ENCODE measurements around the gene S100A8.

The S100A8 gene

DNA sequence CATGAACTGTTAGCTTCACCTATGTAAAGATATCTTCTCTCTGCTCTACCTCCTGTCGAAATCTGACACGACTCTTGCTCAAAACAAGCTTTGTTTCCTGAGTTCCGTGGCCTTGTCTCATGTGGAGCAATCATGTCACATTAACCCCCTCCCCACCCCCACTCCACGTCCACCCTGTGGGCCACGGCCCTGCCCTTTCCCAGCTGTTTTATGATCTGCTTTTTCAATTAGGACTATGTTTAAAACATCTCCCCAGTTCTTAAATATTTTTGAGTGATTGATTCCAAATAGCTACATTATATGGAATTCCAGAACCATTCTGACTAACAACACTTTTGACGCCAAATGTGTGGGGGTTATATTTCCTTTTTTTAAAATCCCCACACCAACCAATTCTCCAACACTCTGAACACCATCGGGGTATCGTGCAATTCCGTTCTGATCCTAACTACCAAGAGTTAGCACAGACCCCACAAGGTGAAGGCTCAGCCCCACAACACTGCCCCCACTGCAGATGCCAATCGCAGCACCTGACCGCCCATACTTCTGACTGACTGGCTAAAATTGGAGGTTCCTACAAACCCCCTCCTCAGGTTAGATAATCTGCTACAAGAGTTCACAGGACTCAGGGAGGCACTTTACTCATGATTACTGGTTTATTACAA, 12.7 kb upstream of the S100A8 start:
- TF ChIP-seq, protein P1, sequence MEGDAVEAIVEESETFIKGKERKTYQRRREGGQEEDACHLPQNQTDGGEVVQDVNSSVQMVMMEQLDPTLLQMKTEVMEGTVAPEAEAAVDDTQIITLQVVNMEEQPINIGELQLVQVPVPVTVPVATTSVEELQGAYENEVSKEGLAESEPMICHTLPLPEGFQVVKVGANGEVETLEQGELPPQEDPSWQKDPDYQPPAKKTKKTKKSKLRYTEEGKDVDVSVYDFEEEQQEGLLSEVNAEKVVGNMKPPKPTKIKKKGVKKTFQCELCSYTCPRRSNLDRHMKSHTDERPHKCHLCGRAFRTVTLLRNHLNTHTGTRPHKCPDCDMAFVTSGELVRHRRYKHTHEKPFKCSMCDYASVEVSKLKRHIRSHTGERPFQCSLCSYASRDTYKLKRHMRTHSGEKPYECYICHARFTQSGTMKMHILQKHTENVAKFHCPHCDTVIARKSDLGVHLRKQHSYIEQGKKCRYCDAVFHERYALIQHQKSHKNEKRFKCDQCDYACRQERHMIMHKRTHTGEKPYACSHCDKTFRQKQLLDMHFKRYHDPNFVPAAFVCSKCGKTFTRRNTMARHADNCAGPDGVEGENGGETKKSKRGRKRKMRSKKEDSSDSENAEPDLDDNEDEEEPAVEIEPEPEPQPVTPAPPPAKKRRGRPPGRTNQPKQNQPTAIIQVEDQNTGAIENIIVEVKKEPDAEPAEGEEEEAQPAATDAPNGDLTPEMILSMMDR (conservative IDR thresholded peaks at IDR 0.05; ENCODE audit: control insufficient read depth, insufficient read depth, low read depth, low read length) = no peak
- no peak for DNase-seq (ENCODE audit: low read depth)

DNA sequence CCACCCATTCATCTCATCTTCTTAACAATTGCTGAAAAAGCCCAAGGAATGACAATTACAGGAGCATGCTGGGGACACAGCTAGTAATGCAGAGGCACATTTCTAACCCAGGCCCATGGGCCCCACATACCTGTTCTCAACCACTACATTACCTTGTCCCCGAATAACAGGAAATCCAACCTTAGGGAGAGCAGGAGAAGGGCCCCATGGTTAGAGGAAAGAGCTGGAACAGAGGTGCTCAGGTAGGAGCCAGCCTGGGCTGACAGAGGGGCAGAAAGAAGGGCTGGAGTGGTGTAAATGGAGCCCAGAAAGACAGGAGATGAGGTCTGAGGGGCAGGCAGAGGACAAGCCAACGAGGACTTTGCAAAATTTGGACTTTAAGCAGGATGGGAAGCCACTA, 11.4 kb upstream of the S100A8 start:
- no peak overlapping the region for H3K4me3 ChIP-seq (ENCODE audit: control insufficient read depth, low read depth, low read length)
- no peak for DNase-seq (ENCODE audit: low read depth)
- TF ChIP-seq, protein P1 (conservative IDR thresholded peaks at IDR 0.05; ENCODE audit: control insufficient read depth, insufficient read depth, low read depth, low read length) = no peak

More for the DNA sequence above, 12.7 kb upstream of the S100A8 start:
- no peak overlapping the region for H3K4me3 ChIP-seq (ENCODE audit: control insufficient read depth, low read depth, low read length)

DNA sequence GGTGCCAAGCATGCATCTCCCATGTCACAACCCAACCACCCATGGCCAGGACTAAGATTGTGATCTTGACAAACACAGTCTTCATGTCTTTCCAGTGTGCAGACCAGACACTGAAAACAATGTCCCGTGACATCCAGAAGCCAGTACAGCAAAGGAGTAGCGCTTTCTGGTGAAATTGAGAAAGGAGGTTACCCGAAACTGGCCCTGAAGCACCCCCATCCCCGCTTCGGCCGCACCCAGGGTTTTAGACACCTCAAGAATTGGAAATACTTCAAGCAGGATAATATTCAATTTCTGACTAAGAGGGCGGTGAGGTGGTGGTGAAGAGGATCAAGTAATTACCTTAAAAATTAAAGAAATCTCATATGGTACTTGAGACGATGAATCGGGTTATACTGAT, 10.6 kb upstream of the S100A8 start:
- TF ChIP-seq, protein P1 (conservative IDR thresholded peaks at IDR 0.05; ENCODE audit: control insufficient read depth, insufficient read depth, low read depth, low read length) = no peak
- H3K4me3 ChIP-seq (ENCODE audit: control insufficient read depth, low read depth, low read length) = no peak overlapping the region
- no peak for DNase-seq (ENCODE audit: low read depth)

DNA sequence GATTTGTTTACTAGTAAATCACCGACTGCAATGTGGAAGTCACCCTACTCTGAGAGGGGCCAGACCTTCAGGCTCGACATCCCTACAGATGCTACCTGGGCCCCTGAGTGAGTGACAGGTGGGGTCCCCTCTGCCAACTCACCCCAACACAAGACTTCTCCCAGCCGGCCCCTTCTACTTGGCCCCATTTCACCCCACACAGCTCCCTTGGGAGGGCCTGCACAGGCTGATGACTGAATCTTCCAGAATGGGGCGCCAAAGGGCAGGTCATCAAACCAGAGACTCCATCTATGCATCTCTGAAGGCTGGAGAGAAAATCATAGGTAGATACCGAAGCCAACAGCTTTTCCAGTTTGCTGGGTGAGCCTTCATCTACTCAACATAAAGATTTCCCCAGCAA, 9.4 kb upstream of the S100A8 start:
- TF ChIP-seq, protein P1 (conservative IDR thresholded peaks at IDR 0.05; ENCODE audit: control insufficient read depth, insufficient read depth, low read depth, low read length) = peak; percentile 17
- no peak overlapping the region for H3K4me3 ChIP-seq (ENCODE audit: control insufficient read depth, low read depth, low read length)
- no peak for DNase-seq (ENCODE audit: low read depth)

GRCh38 chr1:153399401-153400055, 8.7 kb upstream of the S100A8 start:
- TF ChIP-seq, protein P1 (conservative IDR thresholded peaks at IDR 0.05; ENCODE audit: control insufficient read depth, insufficient read depth, low read depth, low read length) = no peak
- DNase-seq (ENCODE audit: low read depth) = no peak
- no peak overlapping the region for H3K4me3 ChIP-seq (ENCODE audit: control insufficient read depth, low read depth, low read length)

DNA sequence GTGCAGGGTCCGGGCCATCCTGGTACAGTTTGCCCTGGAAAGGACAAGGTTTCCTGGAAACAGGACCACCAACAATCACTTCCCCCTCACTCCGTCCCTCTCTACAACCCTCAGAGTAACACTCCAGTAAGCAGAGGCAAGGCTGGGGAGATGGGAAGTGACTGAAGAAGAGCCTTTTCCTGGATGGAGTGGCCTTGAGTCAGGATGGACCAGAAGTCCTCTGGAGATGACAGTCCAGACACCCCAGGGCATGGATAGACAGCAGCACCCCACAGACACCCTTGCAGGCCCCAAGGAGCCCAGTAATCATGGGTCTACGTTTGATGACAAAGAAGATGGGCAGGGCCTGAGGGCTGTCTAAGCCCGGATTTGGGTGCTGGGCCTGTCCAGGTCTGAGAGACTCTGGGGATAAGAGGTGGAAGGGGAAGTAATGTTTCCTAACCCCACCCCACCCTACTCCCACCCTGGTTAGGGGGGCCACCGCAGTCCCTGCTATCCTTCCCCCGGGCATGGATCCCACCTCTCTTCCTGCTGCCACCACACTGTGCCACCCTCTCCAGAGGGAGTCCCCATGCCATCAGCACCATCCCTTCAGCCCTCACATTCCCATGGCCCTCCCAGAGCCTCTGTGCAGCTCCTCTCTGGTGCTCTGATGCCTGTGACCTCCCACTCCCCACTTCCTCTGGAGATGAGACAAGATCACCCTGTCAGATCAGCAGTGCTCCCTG, 7.2 kb upstream of the S100A8 start:
- no peak for DNase-seq (ENCODE audit: low read depth)
- TF ChIP-seq, protein P1 (conservative IDR thresholded peaks at IDR 0.05; ENCODE audit: control insufficient read depth, insufficient read depth, low read depth, low read length) = no peak
- no peak overlapping the region for H3K4me3 ChIP-seq (ENCODE audit: control insufficient read depth, low read depth, low read length)
